Upper lobe of left lung (tissue), 4 donors: ENCODE results near the gene STIMATE.

ENCODE experiments used
- CTCF ChIP-seq, 6 experiments: fragments of 450-650 bp in 4 of 6; fragments of 200-600 bp in 2 of 6; sonication (generic) in 2 of 6; IDR thresholded peaks; one replicate each; pipeline ENCODE4 v1.5.1; 2016 to 2019; ENCODE audit warnings: antibody characterized with exemption in 6 of 6
- POLR2A ChIP-seq, 4 donors: fragments of 450-650 bp; IDR thresholded peaks; one replicate each; pipeline ENCODE4 v1.5.1; 2016 to 2017; ENCODE audit warnings: antibody characterized with exemption in 4 of 4, mild to moderate bottlenecking in 2 of 4

GRCh38 chr3:52894756-52895155 is 2.6 kb downstream of the STIMATE start:
- TF ChIP-seq CTCF (IDR thresholded peaks at IDR 0.05), result no peak
- no peak for TF ChIP-seq POLR2A (IDR thresholded peaks at IDR 0.05)
